Measurements from ENCODE around the gene ZNF398. TPM values are rescaled to one million over a fixed set of nuclear protein-coding genes. Genes with fewer than 3 reads are reported as not detected.

Gene ZNF398
- total and polyA plus RNA-seq, 2 of the 13 experiments (the other 11 are each of a cell fraction or from before 2014, with no cell fraction given), result 3.0 to 8.9 TPM

GRCh38 chr7:149195180-149196150 is 48.2 kb downstream of the ZNF398 start, which contains the start of gene ZNF282 (continued):
- no peak for TF ChIP-seq SOX13 (IDR thresholded peaks at IDR 0.05)
- TF ChIP-seq SOX13 (CRISPR knock-in tag; conservative IDR thresholded peaks at IDR 0.05 in 1 of 2, IDR thresholded peaks at IDR 0.05 in 1 of 2), result peak in 1 of 2 experiments; percentile 46; a peak in 2 of 4 replicates
- TF ChIP-seq NFKBIZ (CRISPR knock-in tag; IDR thresholded peaks at IDR 0.05), result peak; percentile 26; the same call in 1 of the 2 replicates
- TF ChIP-seq GPN1 (CRISPR knock-in tag; IDR thresholded peaks at IDR 0.05; ENCODE audit: borderline replicate concordance), result no peak
- TF ChIP-seq HNF1A (IDR thresholded peaks at IDR 0.05; ENCODE audit: low read depth), result no peak
- TF ChIP-seq HNF1A (CRISPR knock-in tag; IDR thresholded peaks at IDR 0.05; ENCODE audit: borderline replicate concordance), result peak; percentile 17; the same call in 1 of the 2 replicates
- TF ChIP-seq PHB2 (IDR thresholded peaks at IDR 0.05; ENCODE audit: partially characterized antibody), result no peak
- TF ChIP-seq GTF3A (CRISPR knock-in tag; conservative IDR thresholded peaks at IDR 0.05), result no peak
- no peak for TF ChIP-seq ATF1 (CRISPR knock-in tag; IDR thresholded peaks at IDR 0.05)
- TF ChIP-seq, protein P1, sequence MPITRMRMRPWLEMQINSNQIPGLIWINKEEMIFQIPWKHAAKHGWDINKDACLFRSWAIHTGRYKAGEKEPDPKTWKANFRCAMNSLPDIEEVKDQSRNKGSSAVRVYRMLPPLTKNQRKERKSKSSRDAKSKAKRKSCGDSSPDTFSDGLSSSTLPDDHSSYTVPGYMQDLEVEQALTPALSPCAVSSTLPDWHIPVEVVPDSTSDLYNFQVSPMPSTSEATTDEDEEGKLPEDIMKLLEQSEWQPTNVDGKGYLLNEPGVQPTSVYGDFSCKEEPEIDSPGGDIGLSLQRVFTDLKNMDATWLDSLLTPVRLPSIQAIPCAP (CRISPR knock-in tag; IDR thresholded peaks at IDR 0.05; ENCODE audit: low read depth), result no peak
- TF ChIP-seq, protein P2, sequence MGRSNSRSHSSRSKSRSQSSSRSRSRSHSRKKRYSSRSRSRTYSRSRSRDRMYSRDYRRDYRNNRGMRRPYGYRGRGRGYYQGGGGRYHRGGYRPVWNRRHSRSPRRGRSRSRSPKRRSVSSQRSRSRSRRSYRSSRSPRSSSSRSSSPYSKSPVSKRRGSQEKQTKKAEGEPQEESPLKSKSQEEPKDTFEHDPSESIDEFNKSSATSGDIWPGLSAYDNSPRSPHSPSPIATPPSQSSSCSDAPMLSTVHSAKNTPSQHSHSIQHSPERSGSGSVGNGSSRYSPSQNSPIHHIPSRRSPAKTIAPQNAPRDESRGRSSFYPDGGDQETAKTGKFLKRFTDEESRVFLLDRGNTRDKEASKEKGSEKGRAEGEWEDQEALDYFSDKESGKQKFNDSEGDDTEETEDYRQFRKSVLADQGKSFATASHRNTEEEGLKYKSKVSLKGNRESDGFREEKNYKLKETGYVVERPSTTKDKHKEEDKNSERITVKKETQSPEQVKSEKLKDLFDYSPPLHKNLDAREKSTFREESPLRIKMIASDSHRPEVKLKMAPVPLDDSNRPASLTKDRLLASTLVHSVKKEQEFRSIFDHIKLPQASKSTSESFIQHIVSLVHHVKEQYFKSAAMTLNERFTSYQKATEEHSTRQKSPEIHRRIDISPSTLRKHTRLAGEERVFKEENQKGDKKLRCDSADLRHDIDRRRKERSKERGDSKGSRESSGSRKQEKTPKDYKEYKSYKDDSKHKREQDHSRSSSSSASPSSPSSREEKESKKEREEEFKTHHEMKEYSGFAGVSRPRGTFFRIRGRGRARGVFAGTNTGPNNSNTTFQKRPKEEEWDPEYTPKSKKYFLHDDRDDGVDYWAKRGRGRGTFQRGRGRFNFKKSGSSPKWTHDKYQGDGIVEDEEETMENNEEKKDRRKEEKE (IDR thresholded peaks at IDR 0.05), result no peak
- no peak for TF ChIP-seq RNF219 (CRISPR knock-in tag; IDR thresholded peaks at IDR 0.05)
- TF ChIP-seq NFYC (CRISPR knock-in tag; IDR thresholded peaks at IDR 0.05), result peak; percentile 64
- TF ChIP-seq ZNF768 (CRISPR knock-in tag; IDR thresholded peaks at IDR 0.05), result peak; percentile 56; the same call in 1 of the 2 replicates
- TF ChIP-seq ZNF432 (CRISPR knock-in tag; IDR thresholded peaks at IDR 0.05; ENCODE audit: borderline replicate concordance), result no peak
- TF ChIP-seq ZNF777 (CRISPR knock-in tag; IDR thresholded peaks at IDR 0.05), result 0 out of 2 replicates have a peak, but pooled peaks have one; percentile 41
- peak in 1 of 2 experiments; percentile 88; a peak in 2 of 4 replicates for TF ChIP-seq KLF16 (CRISPR knock-in tag; IDR thresholded peaks at IDR 0.05)
- peak; percentile 59 for TF ChIP-seq GATAD2A (CRISPR knock-in tag; IDR thresholded peaks at IDR 0.05)
